ENCODE measurements around the gene KIAA1217.
"Not testable (repeated sequence)": the region's sequence is repeated elsewhere in the genome, so short reads cannot be mapped to it uniquely, and the experiment has no call there.

The KIAA1217 gene

DNA sequence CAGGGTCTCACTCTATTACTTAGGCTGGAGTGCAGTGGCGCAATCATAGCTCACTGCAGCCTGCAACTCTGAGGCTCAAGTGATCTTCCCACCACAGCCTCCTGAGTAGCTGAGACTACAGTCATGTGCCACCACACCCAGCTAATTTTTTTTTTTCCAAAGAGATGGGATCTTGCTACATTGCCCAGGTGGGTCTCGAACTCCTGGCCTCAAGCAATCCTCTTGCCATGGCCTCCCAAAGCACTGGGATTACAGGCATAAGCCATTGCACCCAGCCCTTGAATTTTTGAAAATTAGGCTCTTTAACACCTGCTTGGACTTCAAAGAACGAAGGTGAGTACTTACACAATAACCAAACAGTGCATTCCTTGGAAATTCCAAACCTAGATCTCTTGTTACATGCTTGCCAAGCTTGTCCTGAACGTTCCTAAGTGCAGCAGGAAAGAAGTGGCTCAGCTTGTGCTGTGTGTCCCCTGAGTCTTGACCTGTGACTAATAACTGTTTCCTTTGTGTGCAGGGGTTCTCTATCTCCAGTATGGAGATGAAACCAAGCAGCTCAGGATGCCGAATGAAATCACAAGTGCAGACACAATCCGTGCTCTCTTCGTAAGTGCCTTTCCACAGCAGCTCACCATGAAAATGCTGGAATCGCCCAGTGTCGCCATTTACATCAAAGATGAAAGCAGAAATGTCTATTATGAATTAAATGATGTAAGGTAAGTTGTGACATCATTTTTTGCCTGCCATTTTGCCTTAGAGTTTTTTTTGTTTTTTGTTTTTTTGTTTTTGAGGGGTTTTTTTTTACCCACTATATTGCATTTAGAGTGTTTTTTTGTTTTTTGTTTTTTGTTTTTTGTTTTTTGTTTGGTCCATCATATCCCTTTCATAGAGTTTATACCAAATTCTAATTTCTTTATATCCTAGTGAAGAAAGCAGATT, 223.8 kb downstream of the KIAA1217 start:
- in situ Hi-C loops (cut with MboI; ENCODE audit: low sequenced_read_pairs) = no loop called here

DNA sequence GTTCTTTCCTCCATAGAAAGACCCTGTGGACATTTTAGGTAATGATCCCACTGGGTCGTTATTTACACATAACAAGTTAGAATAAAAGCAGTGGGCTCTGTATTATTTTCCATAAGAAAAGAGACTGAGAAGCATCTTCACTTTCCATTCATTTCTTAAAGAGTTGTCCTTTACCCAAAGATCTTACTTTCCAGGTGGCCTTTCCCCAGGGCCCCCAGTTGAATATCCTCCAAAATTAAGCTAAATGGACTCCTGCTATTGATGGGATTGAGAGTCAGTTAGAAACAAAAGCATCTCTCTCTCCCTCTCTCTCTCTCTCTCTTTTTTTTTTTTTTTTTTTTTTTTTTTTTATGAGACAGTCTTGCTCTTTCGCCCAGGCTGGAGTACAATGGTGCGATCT, 224.8 kb downstream of the KIAA1217 start:
- in situ Hi-C loops (cut with MboI; ENCODE audit: low sequenced_read_pairs) = no loop called here

DNA sequence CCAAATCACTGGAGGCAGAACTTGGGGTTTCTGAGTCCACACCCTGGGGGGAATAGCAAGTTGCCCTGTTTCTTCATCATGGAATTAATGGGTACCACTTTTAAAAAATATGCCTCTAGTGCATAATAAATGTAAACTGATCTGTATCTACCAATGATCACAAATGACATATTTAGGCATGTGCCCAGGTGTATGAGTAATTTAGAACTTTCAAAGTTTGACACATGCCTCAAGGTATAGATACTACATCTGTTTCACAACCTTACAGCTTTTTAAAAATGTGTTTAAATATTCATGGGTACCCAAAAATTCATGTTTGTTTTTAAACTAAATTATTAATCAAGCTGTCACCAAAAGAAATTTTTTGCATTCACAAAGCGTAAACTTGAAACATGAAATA, 226.0 kb downstream of the KIAA1217 start:
- in situ Hi-C loops (cut with MboI; ENCODE audit: low sequenced_read_pairs) = no loop called here

DNA sequence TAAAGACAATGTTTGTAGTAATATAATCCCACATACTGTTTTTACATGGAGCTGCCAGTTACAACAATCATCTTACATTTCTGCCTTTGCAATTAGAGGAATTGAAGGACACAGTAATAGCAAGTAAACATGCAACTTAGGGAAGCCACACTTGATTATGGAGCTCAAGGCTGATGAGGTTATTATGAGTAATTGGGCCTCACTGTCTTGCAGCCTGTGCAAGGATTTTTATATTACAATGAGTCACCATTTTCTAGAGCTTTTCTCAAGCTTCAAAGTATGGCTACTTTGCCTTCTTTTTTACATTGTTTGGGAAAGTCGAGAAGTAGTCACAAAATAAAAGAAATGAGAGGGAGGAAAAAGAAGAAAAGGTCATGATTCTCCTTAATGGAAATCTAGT, 226.4 kb downstream of the KIAA1217 start:
- in situ Hi-C loops (cut with MboI; ENCODE audit: low sequenced_read_pairs) = no loop called here

DNA sequence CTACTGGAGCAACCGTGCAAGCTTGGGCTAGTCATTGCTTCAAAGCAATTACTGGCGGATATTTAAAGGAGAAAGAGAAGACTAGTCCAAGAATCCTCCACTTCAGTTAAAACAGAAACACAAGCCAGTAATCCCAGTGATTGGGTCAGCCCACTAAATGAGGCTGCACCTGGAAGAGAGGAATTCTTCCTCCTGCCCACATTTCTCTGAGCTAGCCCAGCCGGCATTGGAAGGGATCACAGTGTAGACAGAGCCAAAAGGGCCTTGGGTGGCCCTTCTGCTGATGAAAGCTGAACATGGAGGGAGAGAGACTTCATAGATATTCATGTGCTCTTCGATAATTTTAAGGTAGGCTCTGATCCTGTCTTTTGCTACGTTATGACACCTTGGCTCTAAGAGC, 228.4 kb downstream of the KIAA1217 start:
- in situ Hi-C loops (cut with MboI; ENCODE audit: low sequenced_read_pairs) = no loop called here

DNA sequence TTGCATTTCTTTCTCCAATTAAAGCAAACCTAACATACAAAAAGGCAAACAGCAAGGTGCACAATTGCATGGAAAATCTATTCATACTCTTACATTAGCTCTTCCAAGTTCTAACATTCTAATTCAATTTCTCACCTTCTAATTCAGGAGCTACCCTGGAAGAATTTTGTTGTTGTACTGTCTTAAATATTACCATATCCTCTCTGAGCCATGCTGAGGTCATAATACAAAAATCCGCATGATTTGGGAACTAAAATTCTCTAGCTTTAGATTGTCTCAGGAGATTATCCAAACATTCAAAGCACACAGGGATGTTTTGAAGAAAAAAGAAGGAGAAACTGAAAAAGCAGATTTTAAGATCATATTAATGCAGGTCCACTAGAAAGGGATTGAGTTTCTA, 229.9 kb downstream of the KIAA1217 start:
- in situ Hi-C loops (cut with MboI; ENCODE audit: low sequenced_read_pairs) = no loop called here

DNA sequence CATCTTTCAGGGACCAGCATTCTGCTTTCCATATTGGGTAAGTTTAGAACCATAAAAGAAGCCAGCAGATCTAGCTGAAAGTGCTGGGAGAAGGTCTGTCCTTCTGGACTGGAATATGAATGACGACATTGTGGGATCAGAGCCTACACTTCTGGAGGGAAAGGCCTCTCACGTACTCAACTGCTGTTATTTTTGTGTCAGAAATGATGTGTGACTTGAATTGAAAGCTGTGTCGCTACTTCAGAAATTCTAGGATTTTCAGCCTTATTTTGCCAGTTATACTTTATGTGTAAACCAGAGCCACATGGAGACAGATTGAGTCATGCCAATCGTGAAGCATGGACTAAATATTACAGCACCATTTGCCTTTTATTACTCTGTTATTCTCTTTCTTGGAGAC, 231.0 kb downstream of the KIAA1217 start:
- in situ Hi-C loops (cut with MboI; ENCODE audit: low sequenced_read_pairs) = no loop called here

DNA sequence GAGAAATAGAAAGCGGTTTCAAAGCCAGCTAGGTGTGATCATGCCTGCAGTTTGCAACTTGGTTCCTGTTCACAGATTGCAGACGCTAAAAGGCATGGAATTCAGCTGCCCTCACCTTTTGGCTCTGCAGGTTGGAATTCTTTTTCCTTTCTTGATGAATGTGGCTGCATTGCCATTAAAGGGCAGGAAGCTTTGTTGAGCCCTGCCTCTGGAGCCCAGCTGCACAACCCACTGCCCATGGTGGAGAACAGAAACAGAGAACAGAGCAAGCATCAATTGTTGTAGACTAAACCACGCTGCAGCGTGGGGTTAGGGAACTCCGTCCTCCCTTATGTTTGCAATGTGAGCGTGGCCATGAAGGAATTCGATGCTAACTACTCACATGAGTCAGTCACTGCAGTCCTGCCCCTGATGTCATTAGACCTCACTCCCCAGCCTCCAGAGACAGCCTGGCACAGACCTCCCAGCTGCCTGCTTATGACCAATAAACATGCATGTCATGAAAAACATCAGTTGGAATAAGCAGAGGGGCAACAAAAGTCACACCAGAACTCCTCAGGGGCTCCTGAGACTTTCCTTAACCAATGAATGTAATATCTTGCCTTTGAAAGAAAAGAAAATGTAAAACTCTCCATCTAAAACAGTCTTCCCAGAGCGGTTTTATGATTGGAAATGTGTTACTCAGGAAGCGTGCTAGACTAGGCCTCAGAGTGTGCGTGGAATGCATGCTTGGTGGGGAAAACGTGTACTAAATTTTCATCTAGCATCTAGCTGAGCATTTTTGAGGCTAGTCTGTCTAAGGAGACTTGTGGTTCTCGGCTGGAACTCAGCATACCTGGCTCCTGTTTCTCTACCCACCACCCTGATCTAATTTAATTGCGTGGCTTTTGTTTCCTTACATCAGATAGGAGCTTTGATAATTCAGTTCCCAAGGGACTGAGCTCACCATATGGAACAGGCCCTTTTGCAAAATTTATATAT, 232.2 kb downstream of the KIAA1217 start:
- in situ Hi-C loops (cut with MboI; ENCODE audit: low sequenced_read_pairs) = no loop called here

DNA sequence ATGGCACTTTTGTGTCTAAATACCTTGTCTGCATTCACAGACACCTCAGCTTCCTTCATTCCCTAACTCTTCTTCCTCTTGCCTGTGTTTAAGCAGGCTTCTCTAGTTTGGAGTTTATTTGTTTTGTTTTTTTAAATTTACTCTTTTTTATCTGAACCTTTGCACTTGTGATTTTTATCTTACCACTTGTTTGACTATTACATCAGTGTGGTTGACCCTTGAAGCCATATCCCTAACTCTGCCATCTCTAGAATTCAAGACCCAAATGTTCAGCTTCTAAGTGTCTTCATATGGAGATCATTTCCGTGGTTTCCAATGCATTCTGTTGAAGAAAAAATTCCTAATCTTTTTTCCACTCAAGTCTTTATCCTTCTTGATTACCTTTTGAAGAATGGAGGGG, 233.3 kb downstream of the KIAA1217 start:
- in situ Hi-C loops (cut with MboI; ENCODE audit: low sequenced_read_pairs) = no loop called here

DNA sequence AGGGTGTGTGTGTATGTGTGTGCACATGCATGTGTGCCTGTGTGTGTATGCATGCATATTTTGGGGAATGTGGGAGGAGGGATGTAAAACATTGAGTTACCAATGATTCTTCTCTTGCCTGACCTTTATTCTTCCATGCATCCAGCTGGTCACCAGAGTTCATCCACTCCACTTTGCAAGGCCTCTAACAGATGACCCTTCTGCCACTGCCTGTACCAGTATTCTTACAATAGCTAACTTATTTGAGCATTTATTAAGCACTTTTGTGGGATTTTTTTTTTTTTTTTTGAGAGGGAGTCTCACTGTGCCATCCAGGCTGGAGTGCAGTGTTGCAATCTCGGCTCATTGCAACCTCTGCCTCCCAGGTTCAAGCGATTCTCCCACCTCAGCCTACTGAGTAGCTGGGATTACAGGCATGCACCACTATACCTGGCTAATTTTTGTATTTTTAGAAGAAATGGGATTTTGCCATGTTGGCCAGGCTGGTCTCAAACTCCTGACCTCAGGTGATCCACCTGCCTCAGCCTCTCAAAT, 233.8 kb downstream of the KIAA1217 start:
- in situ Hi-C loops (cut with MboI; ENCODE audit: low sequenced_read_pairs) = not testable (repeated sequence)

DNA sequence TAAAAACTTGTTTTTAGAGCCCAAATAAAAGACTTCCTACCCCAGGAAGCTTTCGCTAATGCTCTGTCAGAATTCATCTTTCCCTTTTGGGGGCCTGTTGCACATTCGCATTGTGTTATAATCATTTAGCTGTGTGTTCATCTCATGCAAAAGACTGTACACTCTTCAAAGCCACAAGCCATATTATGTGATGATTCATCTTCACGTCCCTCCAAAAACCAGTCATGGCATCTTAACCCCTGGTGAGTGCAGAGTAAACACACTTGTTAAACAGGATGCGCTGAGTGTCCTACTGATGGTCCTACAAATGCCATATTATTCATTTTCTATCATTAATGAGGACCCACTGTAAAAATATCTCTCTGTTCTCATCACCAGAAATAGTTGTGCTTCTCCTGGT, 235.4 kb downstream of the KIAA1217 start:
- in situ Hi-C loops (cut with MboI; ENCODE audit: low sequenced_read_pairs) = no loop called here

DNA sequence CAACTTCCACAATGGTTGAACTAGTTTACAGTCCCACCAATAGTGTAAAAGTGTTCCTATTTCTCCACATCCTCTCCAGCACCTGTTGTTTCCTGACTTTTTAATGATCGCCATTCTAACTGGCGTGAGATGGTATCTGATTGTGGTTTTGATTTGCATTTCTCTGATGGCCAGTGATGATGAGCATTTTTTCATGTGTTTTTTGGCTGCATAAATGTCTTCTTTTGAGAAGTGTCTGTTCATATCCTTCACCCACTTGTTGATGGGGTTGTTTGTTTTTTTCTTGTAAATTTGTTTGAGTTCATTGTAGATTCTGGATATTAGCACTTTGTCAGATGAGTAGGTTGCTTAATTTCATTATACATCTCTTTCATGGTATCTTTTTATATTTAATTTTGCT, 237.0 kb downstream of the KIAA1217 start:
- in situ Hi-C loops (cut with MboI; ENCODE audit: low sequenced_read_pairs) = not testable (repeated sequence)

DNA sequence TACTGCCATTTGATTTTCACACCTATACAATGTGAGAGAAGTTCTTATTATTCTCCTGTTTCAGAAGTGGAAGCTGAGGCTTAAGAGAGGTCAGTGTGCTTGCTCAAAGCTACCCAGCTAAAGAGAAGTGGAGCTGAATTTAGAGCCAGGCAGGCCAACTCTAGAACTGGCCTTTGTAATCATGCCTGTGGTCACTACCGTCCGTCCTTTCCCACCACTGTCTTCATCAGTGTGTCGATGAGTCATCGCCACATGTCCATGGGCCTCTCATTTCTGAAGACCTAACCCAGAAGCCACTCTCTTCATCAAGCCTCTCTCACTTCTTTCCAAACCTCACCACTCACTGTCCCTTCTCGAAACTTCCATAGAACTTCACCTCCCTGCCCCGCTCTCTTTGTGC, 237.8 kb downstream of the KIAA1217 start:
- in situ Hi-C loops (cut with MboI; ENCODE audit: low sequenced_read_pairs) = no loop called here

DNA sequence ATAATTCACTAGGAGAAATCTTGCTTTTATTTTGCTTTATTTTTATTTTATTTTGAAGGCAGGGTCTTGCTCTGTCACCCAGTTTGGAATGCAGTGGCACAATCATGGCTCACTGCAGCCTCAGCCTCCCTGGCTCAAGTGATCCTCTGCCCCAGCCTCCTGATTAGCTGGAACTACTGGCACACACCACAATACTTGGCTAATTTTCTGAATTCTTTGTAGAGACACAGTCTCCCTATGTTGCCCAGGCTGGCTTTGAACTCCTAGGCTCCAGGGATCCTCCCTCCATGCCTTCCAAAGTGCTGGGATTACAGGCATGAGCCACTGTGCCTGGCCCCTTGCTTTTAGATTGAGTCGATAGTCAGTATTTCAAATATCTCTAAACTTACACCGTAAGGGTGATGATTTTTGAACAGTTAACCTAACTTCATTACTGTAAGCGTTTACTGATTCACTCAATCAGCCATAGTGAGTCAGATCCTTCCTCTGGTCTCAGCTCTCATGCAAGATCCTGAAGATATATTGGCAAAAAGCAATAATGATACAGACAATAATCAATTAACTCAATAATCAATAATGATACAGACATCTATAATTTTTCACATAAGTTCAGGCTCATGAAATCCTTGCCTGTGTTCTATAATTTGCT, 239.5 kb downstream of the KIAA1217 start:
- in situ Hi-C loops (cut with MboI; ENCODE audit: low sequenced_read_pairs) = no loop called here

DNA sequence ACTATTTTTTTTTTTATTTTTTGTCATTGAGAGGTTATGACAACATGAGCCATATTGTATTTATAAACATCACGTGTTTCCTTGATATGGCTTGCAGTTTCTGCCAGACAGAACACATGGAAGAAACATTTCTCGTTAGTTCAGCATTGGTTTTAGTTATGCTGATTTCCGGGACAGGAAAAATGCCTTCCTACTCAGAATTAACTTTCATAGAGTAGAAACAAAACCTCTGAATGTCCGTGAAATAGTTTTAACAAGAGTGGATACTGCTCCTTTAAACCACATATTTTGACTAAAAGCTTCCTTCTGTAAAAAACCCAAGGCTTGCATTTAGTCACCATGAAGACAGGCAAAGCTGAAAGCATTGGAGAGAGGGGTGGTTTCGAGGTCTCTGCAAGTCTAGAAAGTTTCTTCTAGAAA, 240.4 kb downstream of the KIAA1217 start:
- in situ Hi-C loops (cut with MboI; ENCODE audit: low sequenced_read_pairs) = no loop called here

DNA sequence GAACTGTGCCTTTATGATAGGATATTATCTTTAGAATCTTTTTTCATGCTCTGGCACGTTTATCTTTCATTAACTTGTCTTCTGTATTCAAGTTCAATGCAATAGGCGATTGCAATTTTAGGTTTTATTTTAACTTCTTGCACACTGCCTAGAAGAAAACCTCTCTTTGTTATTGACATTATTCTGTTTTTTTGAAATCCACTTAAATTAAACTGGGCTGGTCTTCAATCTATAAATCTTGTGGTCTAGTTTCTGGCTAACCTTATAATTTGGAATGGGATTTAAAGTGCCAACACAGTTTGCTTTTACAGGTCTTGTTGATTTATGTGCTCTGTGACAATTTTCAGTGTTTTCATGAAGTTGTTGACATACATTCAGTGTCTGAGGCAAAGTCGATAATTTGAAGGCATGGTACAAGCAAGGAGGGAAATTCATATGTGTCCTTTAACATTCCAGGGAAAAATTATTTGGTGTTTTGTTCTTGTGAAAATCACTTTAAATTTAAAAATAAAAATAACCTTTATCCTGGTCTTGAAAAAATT, 240.9 kb downstream of the KIAA1217 start:
- in situ Hi-C loops (cut with MboI; ENCODE audit: low sequenced_read_pairs) = no loop called here

DNA sequence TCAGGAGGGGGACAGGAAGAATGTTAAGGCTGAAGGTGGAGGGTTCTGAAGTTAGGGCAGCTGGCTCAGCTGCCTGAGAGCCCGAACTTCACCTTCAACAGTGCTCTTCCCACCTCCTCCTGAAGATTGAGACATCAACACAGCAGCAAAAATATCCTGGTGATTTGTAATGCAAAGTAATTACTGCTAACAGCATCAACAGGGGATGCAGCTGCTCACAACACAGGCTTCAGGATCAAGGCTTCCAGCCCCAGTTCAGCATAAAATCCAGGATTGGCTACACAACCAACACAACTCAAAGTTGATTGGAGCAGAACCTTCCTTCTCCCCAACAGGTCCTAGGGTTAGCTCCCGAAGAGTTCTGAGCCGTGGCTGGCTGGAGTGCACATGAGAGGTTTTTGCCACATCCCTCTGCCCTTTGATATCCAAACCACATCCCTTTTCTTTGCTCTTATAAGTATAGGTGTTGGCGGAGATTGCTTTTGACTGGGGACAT, 242.4 kb downstream of the KIAA1217 start:
- in situ Hi-C loops (cut with MboI; ENCODE audit: low sequenced_read_pairs) = no loop called here

DNA sequence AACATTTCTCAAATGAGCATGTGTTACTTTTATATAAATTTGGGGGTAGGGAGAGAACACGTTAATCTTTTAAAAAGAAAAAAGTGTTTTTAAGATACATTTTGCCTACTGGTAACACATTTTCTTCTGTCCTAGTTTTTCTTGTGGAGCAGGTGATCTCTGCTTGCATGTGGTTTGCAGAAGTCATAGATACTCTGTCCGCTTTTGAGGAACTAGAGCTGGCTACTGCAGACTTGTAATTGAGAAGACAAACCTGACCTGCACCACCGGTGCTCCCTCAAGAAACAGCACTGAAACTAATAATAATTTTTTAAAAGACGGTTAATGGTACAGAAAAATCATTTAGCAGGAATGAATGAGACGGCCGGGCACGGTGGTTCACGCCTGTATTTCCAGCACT, 243.1 kb downstream of the KIAA1217 start:
- in situ Hi-C loops (cut with MboI; ENCODE audit: low sequenced_read_pairs) = no loop called here

DNA sequence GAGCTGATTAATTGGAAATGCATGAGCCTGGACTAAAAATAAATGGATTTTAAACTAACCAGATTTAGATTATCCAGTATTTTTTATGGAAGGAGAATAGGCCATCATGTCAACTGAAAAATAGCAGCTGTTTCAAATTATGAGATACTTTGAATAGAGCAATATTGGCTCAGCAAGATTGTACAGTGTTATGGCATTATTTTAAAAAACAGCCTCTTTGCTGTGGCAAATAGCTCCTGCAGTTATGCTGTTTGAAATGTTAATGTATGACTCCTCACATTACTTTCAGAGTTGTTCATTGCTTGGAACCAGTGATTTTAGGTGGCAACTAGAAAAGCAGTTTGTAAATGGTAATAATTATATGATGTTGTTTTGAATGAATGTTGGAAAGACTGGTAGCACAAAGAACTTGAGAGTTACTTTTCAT, 244.5 kb downstream of the KIAA1217 start:
- in situ Hi-C loops (cut with MboI; ENCODE audit: low sequenced_read_pairs) = no loop called here

DNA sequence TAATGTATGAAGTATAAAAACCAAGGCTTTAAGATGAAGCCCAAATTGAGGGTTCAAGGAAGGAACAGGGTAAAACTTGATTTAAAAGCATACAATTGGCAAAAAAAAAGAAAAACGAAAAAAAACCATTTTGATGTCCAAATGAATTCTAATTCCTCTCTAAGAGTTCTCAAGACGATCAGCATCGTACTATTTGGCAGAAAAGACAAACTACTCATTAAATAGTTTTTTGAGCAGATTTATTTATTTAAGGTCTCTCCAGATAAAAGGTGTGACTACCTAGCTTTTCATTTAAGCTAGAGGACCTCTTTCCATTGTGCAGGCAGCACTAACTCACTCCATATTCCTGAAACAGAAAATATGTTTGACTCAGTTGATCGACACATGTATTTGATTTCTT, 245.0 kb downstream of the KIAA1217 start:
- in situ Hi-C loops (cut with MboI; ENCODE audit: low sequenced_read_pairs) = no loop called here

Measured in HL-60/S4 treated with retinoic acid at 250 ng/mL for 4 days and 3 days (cell line).